Right atrium auricular region (tissue), 2 donors: Measurements from ENCODE around the gene RAB1A. TPM values are rescaled to one million over a fixed set of nuclear protein-coding genes. Genes with fewer than 3 reads are reported as not detected.
"Not testable (repeated sequence)": the region's sequence is repeated elsewhere in the genome, so short reads cannot be mapped to it uniquely, and the experiment has no call there.

Experiments used
- DNase-seq: peaks from one replicate; pipeline ENCODE4 v3.0.0-alpha.2; 2019; ENCODE audit warnings: low spot score
- H3K27ac ChIP-seq, 2 donors: fragments of 200-600 bp; sonication (generic); 1 replicate in 1 of 2; 2 replicates in 1 of 2; pipeline ENCODE4 v1.5.1; 2016 to 2019
- H3K27me3 ChIP-seq, 2 donors: fragments of 200-600 bp; sonication (generic); one replicate each; pipeline versions ENCODE4 v1.5.1 to v1.6.0; 2017 to 2019
- H3K36me3 ChIP-seq: fragments of 200-600 bp; sonication (generic); one replicate; pipeline ENCODE4 v1.5.1; 2016
- H3K4me1 ChIP-seq, 2 donors: fragments of 200-600 bp; sonication (generic); one replicate each; pipeline versions ENCODE4 v1.5.1 to v1.6.0; 2017 to 2019
- H3K4me3 ChIP-seq, 2 donors: fragments of 200-600 bp; sonication (generic); 1 replicate in 1 of 2; 2 replicates in 1 of 2; pipeline ENCODE4 v1.5.1; 2017 to 2019; ENCODE audit warnings: mild to moderate bottlenecking in 1 of 2, moderate library complexity in 1 of 2
- H3K9me3 ChIP-seq, 2 donors: fragments of 200-600 bp; sonication (generic); one replicate each; pipeline ENCODE4 v1.5.1; 2019
- total RNA-seq, 2 donors: library from RNA; depleted of rRNA; stranded (reverse); fragments of >200 nt; gene quantifications; one replicate each; pipeline ENCODE4 v1.1.0, GENCODE V29; 2016
- TF ChIP-seq, protein P1 (sequence below), 2 donors: fragments of 200-600 bp; sonication (generic); IDR thresholded peaks; one replicate each; pipeline ENCODE4 v1.5.1; 2019; ENCODE audit warnings: antibody characterized with exemption in 2 of 2

The RAB1A gene
- total RNA-seq, 2 donors from 2014 or later = 69.6 to 73.8 TPM

GRCh38 chr2:65130664-65131175 lies 814 bp upstream of the RAB1A start:
- H3K36me3 ChIP-seq = no peaks in the 10 kb centered on the region
- no peak for DNase-seq
- H3K27ac ChIP-seq = peak overlapping the region; percentile 99
- H3K4me3 ChIP-seq = peak overlapping the region; percentile 93 to 94
- H3K4me1 ChIP-seq = peaks cover 0 to 40% of the 10 kb centered on the region in 2 donors
- H3K27me3 ChIP-seq = no peaks in the 10 kb centered on the region
- no peaks in the 10 kb centered on the region for H3K9me3 ChIP-seq
- TF ChIP-seq, protein P1, sequence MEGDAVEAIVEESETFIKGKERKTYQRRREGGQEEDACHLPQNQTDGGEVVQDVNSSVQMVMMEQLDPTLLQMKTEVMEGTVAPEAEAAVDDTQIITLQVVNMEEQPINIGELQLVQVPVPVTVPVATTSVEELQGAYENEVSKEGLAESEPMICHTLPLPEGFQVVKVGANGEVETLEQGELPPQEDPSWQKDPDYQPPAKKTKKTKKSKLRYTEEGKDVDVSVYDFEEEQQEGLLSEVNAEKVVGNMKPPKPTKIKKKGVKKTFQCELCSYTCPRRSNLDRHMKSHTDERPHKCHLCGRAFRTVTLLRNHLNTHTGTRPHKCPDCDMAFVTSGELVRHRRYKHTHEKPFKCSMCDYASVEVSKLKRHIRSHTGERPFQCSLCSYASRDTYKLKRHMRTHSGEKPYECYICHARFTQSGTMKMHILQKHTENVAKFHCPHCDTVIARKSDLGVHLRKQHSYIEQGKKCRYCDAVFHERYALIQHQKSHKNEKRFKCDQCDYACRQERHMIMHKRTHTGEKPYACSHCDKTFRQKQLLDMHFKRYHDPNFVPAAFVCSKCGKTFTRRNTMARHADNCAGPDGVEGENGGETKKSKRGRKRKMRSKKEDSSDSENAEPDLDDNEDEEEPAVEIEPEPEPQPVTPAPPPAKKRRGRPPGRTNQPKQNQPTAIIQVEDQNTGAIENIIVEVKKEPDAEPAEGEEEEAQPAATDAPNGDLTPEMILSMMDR (IDR thresholded peaks at IDR 0.05) = no peak

- peaks cover 0 to 54% of the 10 kb centered on the region in 2 donors for H3K4me1 ChIP-seq
- TF ChIP-seq, protein P1 (IDR thresholded peaks at IDR 0.05) = no peak
- no peak for DNase-seq
Observed at GRCh38 chr2:65129286-65129825, 550 bp downstream of the RAB1A start.

GRCh38 chr2:65128297-65129190 lies 1.4 kb downstream of the RAB1A start:
- TF ChIP-seq, protein P1 (IDR thresholded peaks at IDR 0.05) = no peak
- no peak for DNase-seq
- Histone ChIP-seq H3K27ac (peak overlapping the region; percentile 99), H3K4me1 (peaks cover 0 to 62% of the 10 kb centered on the region in 2 donors), H3K36me3 (no peaks in the 10 kb centered on the region), H3K4me3 (peak overlapping the region; percentile 93 to 94), H3K27me3 (no peaks in the 10 kb centered on the region), H3K9me3 (no peaks in the 10 kb centered on the region)

More at GRCh38 chr2:65129286-65129825, 550 bp downstream of the RAB1A start:
- Histone ChIP-seq H3K9me3 (no peaks in the 10 kb centered on the region), H3K27ac (peak overlapping the region; percentile 99), H3K36me3 (no peaks in the 10 kb centered on the region), H3K27me3 (no peaks in the 10 kb centered on the region), H3K4me3 (peak overlapping the region; percentile 93 to 94)

DNA sequence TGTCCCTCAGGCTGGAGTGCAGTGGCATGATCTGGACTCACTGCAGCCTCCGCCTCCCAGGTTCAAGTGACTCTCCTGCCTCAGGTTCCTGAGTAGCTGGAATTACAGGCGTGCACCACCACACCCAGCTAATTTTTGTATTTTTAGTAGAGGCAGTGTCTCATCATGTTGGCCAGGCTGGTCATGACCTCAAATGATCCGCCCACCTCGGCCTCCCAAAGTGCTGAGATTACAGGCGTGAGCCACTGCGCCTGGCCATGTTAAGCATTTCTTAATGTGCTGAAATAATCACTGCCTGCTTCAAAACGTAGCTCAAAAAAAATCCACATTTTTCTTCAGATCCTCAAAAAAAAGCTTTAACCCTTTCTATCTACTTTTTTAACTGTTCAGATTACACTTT lies 4.4 kb downstream of the RAB1A start:
- not testable (repeated sequence) for H3K9me3 ChIP-seq, H3K4me3 ChIP-seq, H3K36me3 ChIP-seq, H3K27me3 ChIP-seq
- Histone ChIP-seq H3K27ac (peak overlapping the region; percentile 42 to 99), H3K4me1 (peaks cover 0 to 69% of the 10 kb centered on the region in 2 donors)
- DNase-seq = peak; percentile 72

- Histone ChIP-seq H3K27me3 (no peaks in the 10 kb centered on the region), H3K27ac (no peak overlapping the region)
- TF ChIP-seq, protein P1 (IDR thresholded peaks at IDR 0.05) = no peak
Observed at GRCh38 chr2:65122313-65122712, 7.6 kb downstream of the RAB1A start.

More at GRCh38 chr2:65122313-65122712, 7.6 kb downstream of the RAB1A start:
- Histone ChIP-seq H3K4me3 (no peak overlapping the region), H3K36me3 (no peaks in the 10 kb centered on the region), H3K4me1 (peaks cover 0 to 66% of the 10 kb centered on the region in 2 donors), H3K9me3 (no peaks in the 10 kb centered on the region)
- DNase-seq = no peak
